ENCODE measurements around the gene ERC1. TPM values are rescaled to one million over a fixed set of nuclear protein-coding genes. Genes with fewer than 3 reads are reported as not detected.

ERC1 gene
- total and polyA plus RNA-seq, 7 donors, result 4.0 to 35.6 (median 29.4) TPM

DNA sequence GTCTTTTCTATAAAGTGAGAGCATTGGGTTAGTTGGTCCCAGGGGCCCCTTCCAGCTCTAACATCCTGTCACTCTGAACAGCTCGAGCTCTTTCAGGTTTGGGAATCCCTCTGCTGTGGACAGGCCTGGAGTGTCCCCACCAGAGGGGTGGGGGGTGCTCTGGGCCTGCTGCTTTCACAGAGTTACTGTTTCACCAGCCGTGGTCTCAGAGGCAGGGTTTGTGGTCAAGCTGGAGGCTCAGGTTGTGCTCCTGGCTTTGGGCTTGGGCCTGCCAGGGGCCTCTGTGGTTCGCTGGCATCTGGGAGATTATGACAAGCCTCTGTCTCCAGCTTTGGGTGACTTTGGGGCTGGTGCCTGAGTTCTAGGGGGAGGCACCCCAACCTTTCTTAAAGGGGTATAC is 543.7 kb downstream of the ERC1 start:
- intact Hi-C loops (cut with DNase I), result no loop called here
- no peaks in the 10 kb centered on the region for H3K9me3 ChIP-seq
- no peak overlapping the region for H3K27ac ChIP-seq
- no peak for ATAC-seq
- WGBS, 3 donors, result 69 to 93% (median 86%) methylated on average over 3 of the region's 3 CpGs
- H3K4me3 ChIP-seq, result no peak overlapping the region
- no peaks in the 10 kb centered on the region for H3K36me3 ChIP-seq (ENCODE audit: insufficient read depth in 1 of 2, low read depth in 1 of 2)
- DNase-seq, result no peak
- peaks cover 0 to 61% (median 26%) of the 10 kb centered on the region in 3 donors for H3K27me3 ChIP-seq (ENCODE audit: insufficient read depth in 3 of 3, low read length in 2 of 3)
- H3K4me1 ChIP-seq, result peaks cover 9% of the 10 kb centered on the region
- TF ChIP-seq, protein P1, sequence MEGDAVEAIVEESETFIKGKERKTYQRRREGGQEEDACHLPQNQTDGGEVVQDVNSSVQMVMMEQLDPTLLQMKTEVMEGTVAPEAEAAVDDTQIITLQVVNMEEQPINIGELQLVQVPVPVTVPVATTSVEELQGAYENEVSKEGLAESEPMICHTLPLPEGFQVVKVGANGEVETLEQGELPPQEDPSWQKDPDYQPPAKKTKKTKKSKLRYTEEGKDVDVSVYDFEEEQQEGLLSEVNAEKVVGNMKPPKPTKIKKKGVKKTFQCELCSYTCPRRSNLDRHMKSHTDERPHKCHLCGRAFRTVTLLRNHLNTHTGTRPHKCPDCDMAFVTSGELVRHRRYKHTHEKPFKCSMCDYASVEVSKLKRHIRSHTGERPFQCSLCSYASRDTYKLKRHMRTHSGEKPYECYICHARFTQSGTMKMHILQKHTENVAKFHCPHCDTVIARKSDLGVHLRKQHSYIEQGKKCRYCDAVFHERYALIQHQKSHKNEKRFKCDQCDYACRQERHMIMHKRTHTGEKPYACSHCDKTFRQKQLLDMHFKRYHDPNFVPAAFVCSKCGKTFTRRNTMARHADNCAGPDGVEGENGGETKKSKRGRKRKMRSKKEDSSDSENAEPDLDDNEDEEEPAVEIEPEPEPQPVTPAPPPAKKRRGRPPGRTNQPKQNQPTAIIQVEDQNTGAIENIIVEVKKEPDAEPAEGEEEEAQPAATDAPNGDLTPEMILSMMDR (IDR thresholded peaks at IDR 0.05), result no peak

GRCh38 chr12:1536817-1537216 is 545.8 kb downstream of the ERC1 start:
- no peak overlapping the region for H3K4me3 ChIP-seq
- H3K4me1 ChIP-seq, result peaks cover 2% of the 10 kb centered on the region
- ATAC-seq (no peak), DNase-seq (no peak)
- intact Hi-C loops (cut with DNase I), result no loop called here
- no peak overlapping the region for H3K27ac ChIP-seq
- WGBS, 3 donors, result 81 to 89% (median 88%) methylated on average over 4 of the region's 4 CpGs
- no peaks in the 10 kb centered on the region for H3K9me3 ChIP-seq
- no peaks in the 10 kb centered on the region for H3K36me3 ChIP-seq (ENCODE audit: insufficient read depth in 1 of 2, low read depth in 1 of 2)
- TF ChIP-seq, protein P1 (IDR thresholded peaks at IDR 0.05), result no peak
- H3K27me3 ChIP-seq (ENCODE audit: insufficient read depth in 3 of 3, low read length in 2 of 3), result peaks cover 0 to 55% (median 20%) of the 10 kb centered on the region in 3 donors

- TF ChIP-seq, protein P1 (IDR thresholded peaks at IDR 0.05), result no peak
- Histone ChIP-seq H3K27me3 (ENCODE audit: insufficient read depth in 3 of 3, low read length in 2 of 3) (peaks cover 0 to 49% (median 16%) of the 10 kb centered on the region in 3 donors), H3K36me3 (ENCODE audit: insufficient read depth in 1 of 2, low read depth in 1 of 2) (no peaks in the 10 kb centered on the region), H3K4me1 (no peaks in the 10 kb centered on the region), H3K9me3 (no peaks in the 10 kb centered on the region), H3K4me3 (no peak overlapping the region), H3K27ac (no peak overlapping the region)
- 53 to 58% (median 54%) methylated on average over 11 of the region's 11 CpGs for WGBS, 3 donors
- no peak for DNase-seq
- ATAC-seq, result no peak
- intact Hi-C loops (cut with DNase I), result no loop called here
These were observed 548.1 kb downstream of the ERC1 start for GRCh38 chr12:1539135-1539534.

DNA sequence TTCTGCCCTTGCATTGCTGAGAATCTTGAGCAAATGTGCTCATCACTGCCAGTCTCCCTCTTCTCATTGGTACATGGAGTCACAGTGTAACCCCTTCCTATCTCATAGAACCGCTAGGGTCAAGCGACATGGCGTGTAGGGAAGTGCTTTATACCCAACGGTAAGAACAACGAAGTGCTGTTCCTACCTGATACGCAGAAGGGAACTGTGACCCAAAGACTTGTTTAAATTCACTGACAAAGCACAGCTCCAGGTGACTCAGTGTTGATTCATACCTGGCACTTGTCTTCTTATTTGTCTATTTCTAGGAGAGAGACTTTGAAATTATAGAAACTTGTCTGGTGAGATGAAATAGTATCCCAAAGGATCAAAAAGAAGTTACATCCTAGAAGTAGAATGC is 549.7 kb downstream of the ERC1 start:
- ATAC-seq, result no peak
- WGBS, 3 donors, result 92 to 96% (median 94%) methylated on average over 6 of the region's 6 CpGs

More for the DNA sequence above, 549.7 kb downstream of the ERC1 start:
- no peaks in the 10 kb centered on the region for H3K4me1 ChIP-seq
- H3K9me3 ChIP-seq, result no peaks in the 10 kb centered on the region
- no peak overlapping the region for H3K4me3 ChIP-seq
- no peak overlapping the region for H3K27ac ChIP-seq
- intact Hi-C loops (cut with DNase I), result no loop called here
- no peak for DNase-seq
- TF ChIP-seq, protein P1 (IDR thresholded peaks at IDR 0.05), result no peak
- H3K36me3 ChIP-seq (ENCODE audit: insufficient read depth in 1 of 2, low read depth in 1 of 2), result no peaks in the 10 kb centered on the region
- peaks cover 0 to 41% (median 16%) of the 10 kb centered on the region in 3 donors for H3K27me3 ChIP-seq (ENCODE audit: insufficient read depth in 3 of 3, low read length in 2 of 3)
